ENCODE results near the gene CSTB.

Gene CSTB

GRCh38 chr21:43808832-43809251 lies 32.7 kb upstream of the CSTB start:
- H3K36me3 ChIP-seq (ENCODE audit: insufficient read depth, low read depth, low read length), result peaks cover 15% of the 10 kb centered on the region; the same call in 1 of the 2 replicates
- H3K4me1 ChIP-seq (ENCODE audit: insufficient read depth, low read length), result no peaks in the 10 kb centered on the region
- H3K4me3 ChIP-seq (ENCODE audit: low read length), result no peak overlapping the region
- no peak overlapping the region for H3K9ac ChIP-seq (ENCODE audit: low read depth, low read length)
- H3K27me3 ChIP-seq (ENCODE audit: insufficient read depth, low read length), result no peaks in the 10 kb centered on the region
- H3K27ac ChIP-seq (ENCODE audit: low read length), result no peak overlapping the region
- no peaks in the 10 kb centered on the region for H3K9me3 ChIP-seq (ENCODE audit: insufficient read depth, low read depth, low read length)

GRCh38 chr21:43808367-43808766 lies 32.3 kb upstream of the CSTB start:
- no peaks in the 10 kb centered on the region for H3K4me1 ChIP-seq (ENCODE audit: insufficient read depth, low read length)
- H3K9me3 ChIP-seq (ENCODE audit: insufficient read depth, low read depth, low read length), result no peaks in the 10 kb centered on the region
- H3K4me3 ChIP-seq (ENCODE audit: low read length), result no peak overlapping the region
- H3K36me3 ChIP-seq (ENCODE audit: insufficient read depth, low read depth, low read length), result peaks cover 20% of the 10 kb centered on the region; the same call in 1 of the 2 replicates
- H3K9ac ChIP-seq (ENCODE audit: low read depth, low read length), result no peak overlapping the region
- H3K27ac ChIP-seq (ENCODE audit: low read length), result no peak overlapping the region
- H3K27me3 ChIP-seq (ENCODE audit: insufficient read depth, low read length), result no peaks in the 10 kb centered on the region

GRCh38 chr21:43806017-43806710 lies 30.1 kb upstream of the CSTB start:
- Histone ChIP-seq H3K9ac (ENCODE audit: low read depth, low read length) (no peak overlapping the region), H3K36me3 (ENCODE audit: insufficient read depth, low read depth, low read length) (peaks cover 42% of the 10 kb centered on the region), H3K27me3 (ENCODE audit: insufficient read depth, low read length) (no peaks in the 10 kb centered on the region), H3K27ac (ENCODE audit: low read length) (no peak overlapping the region), H3K9me3 (ENCODE audit: insufficient read depth, low read depth, low read length) (no peaks in the 10 kb centered on the region), H3K4me1 (ENCODE audit: insufficient read depth, low read length) (no peaks in the 10 kb centered on the region), H3K4me3 (ENCODE audit: low read length) (no peak overlapping the region)

- H3K4me1 ChIP-seq (ENCODE audit: insufficient read depth, low read length), result no peaks in the 10 kb centered on the region
- H3K27ac ChIP-seq (ENCODE audit: low read length), result no peak overlapping the region
- no peaks in the 10 kb centered on the region for H3K9me3 ChIP-seq (ENCODE audit: insufficient read depth, low read depth, low read length)
- no peak overlapping the region for H3K4me3 ChIP-seq (ENCODE audit: low read length)
- no peak overlapping the region for H3K9ac ChIP-seq (ENCODE audit: low read depth, low read length)
- H3K27me3 ChIP-seq (ENCODE audit: insufficient read depth, low read length), result no peaks in the 10 kb centered on the region
- peaks cover 50% of the 10 kb centered on the region for H3K36me3 ChIP-seq (ENCODE audit: insufficient read depth, low read depth, low read length)
These were observed 29.2 kb upstream of the CSTB start for GRCh38 chr21:43805275-43805800.

- Histone ChIP-seq H3K27ac (ENCODE audit: low read length) (no peak overlapping the region), H3K9me3 (ENCODE audit: insufficient read depth, low read depth, low read length) (no peaks in the 10 kb centered on the region), H3K4me3 (ENCODE audit: low read length) (no peak overlapping the region), H3K4me1 (ENCODE audit: insufficient read depth, low read length) (no peaks in the 10 kb centered on the region), H3K27me3 (ENCODE audit: insufficient read depth, low read length) (no peaks in the 10 kb centered on the region), H3K36me3 (ENCODE audit: insufficient read depth, low read depth, low read length) (peaks cover 66% of the 10 kb centered on the region), H3K9ac (ENCODE audit: low read depth, low read length) (no peak overlapping the region)
These were observed 27.6 kb upstream of the CSTB start for GRCh38 chr21:43803558-43804300.

- Histone ChIP-seq H3K27ac (ENCODE audit: low read length) (no peak overlapping the region), H3K9ac (ENCODE audit: low read depth, low read length) (no peak overlapping the region), H3K27me3 (ENCODE audit: insufficient read depth, low read length) (no peaks in the 10 kb centered on the region), H3K9me3 (ENCODE audit: insufficient read depth, low read depth, low read length) (no peaks in the 10 kb centered on the region), H3K4me3 (ENCODE audit: low read length) (no peak overlapping the region), H3K4me1 (ENCODE audit: insufficient read depth, low read length) (no peaks in the 10 kb centered on the region), H3K36me3 (ENCODE audit: insufficient read depth, low read depth, low read length) (peaks cover 76% of the 10 kb centered on the region)
These were observed 26.7 kb upstream of the CSTB start for GRCh38 chr21:43802713-43803313.

GRCh38 chr21:43801006-43801783 lies 25.1 kb upstream of the CSTB start:
- Histone ChIP-seq H3K27me3 (ENCODE audit: insufficient read depth, low read length) (no peaks in the 10 kb centered on the region), H3K4me3 (ENCODE audit: low read length) (no peak overlapping the region), H3K27ac (ENCODE audit: low read length) (no peak overlapping the region), H3K9me3 (ENCODE audit: insufficient read depth, low read depth, low read length) (no peaks in the 10 kb centered on the region), H3K9ac (ENCODE audit: low read depth, low read length) (no peak overlapping the region), H3K4me1 (ENCODE audit: insufficient read depth, low read length) (no peaks in the 10 kb centered on the region), H3K36me3 (ENCODE audit: insufficient read depth, low read depth, low read length) (peaks cover 88% of the 10 kb centered on the region)

GRCh38 chr21:43800566-43800965 lies 24.5 kb upstream of the CSTB start:
- Histone ChIP-seq H3K27me3 (ENCODE audit: insufficient read depth, low read length) (no peaks in the 10 kb centered on the region), H3K9ac (ENCODE audit: low read depth, low read length) (no peak overlapping the region), H3K36me3 (ENCODE audit: insufficient read depth, low read depth, low read length) (peaks cover 88% of the 10 kb centered on the region), H3K4me3 (ENCODE audit: low read length) (no peak overlapping the region), H3K4me1 (ENCODE audit: insufficient read depth, low read length) (no peaks in the 10 kb centered on the region), H3K27ac (ENCODE audit: low read length) (no peak overlapping the region), H3K9me3 (ENCODE audit: insufficient read depth, low read depth, low read length) (no peaks in the 10 kb centered on the region)

GRCh38 chr21:43800124-43800523 lies 24.0 kb upstream of the CSTB start:
- H3K4me1 ChIP-seq (ENCODE audit: insufficient read depth, low read length), result no peaks in the 10 kb centered on the region
- H3K4me3 ChIP-seq (ENCODE audit: low read length), result no peak overlapping the region
- H3K27me3 ChIP-seq (ENCODE audit: insufficient read depth, low read length), result no peaks in the 10 kb centered on the region
- H3K9ac ChIP-seq (ENCODE audit: low read depth, low read length), result no peak overlapping the region
- no peaks in the 10 kb centered on the region for H3K9me3 ChIP-seq (ENCODE audit: insufficient read depth, low read depth, low read length)
- no peak overlapping the region for H3K27ac ChIP-seq (ENCODE audit: low read length)
- peaks cover 92% of the 10 kb centered on the region for H3K36me3 ChIP-seq (ENCODE audit: insufficient read depth, low read depth, low read length)

GRCh38 chr21:43799301-43799840 lies 23.3 kb upstream of the CSTB start:
- H3K9ac ChIP-seq (ENCODE audit: low read depth, low read length), result no peak overlapping the region
- H3K27ac ChIP-seq (ENCODE audit: low read length), result no peak overlapping the region
- no peaks in the 10 kb centered on the region for H3K27me3 ChIP-seq (ENCODE audit: insufficient read depth, low read length)
- no peaks in the 10 kb centered on the region for H3K9me3 ChIP-seq (ENCODE audit: insufficient read depth, low read depth, low read length)
- H3K36me3 ChIP-seq (ENCODE audit: insufficient read depth, low read depth, low read length), result peaks cover 100% of the 10 kb centered on the region
- H3K4me1 ChIP-seq (ENCODE audit: insufficient read depth, low read length), result no peaks in the 10 kb centered on the region
- H3K4me3 ChIP-seq (ENCODE audit: low read length), result no peak overlapping the region
